Measurements from ENCODE around the gene ADCY3.

ADCY3 gene

DNA sequence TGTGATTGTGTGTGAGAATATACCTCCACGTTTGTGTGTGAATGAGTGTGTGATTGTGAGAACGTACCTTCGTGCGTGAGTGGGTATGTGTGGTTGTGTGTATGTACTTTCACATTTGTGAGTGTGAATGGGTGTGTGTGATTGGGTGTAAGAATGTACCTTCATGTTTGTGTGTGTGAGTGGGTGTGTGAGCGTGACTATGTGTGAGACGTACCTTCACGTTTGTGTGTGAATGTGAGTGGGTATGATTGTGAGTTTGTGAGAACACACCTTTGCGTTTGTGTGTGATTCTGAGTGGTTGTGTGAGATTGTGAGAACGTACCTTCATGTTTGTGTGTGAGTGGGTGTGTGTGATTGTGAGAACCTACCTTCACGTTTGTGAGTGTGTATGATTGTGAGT, 5.8 kb upstream of the ADCY3 start:
- no peak for DNase-seq (ENCODE audit: low spot score)

DNA sequence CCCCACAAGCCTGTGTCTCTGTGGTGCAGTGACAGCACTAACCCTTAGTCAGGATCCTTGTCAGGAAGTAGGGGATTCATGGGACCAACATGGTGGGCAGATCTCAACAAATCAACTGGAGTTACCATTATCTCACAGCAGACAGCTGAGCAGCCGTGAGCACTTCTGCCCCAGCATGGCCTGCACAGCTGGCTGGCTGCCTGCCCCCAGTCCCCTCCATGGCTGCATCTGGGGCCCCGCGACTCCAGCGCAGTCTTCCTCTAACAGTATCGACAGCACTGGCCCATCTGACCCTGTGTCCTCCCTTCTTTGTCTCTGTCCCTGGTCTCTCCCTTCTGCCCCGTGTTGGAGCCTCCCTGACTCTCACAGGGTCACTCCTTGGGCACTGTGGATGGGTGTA, 4.7 kb upstream of the ADCY3 start:
- DNase-seq (ENCODE audit: low spot score): no peak

DNA sequence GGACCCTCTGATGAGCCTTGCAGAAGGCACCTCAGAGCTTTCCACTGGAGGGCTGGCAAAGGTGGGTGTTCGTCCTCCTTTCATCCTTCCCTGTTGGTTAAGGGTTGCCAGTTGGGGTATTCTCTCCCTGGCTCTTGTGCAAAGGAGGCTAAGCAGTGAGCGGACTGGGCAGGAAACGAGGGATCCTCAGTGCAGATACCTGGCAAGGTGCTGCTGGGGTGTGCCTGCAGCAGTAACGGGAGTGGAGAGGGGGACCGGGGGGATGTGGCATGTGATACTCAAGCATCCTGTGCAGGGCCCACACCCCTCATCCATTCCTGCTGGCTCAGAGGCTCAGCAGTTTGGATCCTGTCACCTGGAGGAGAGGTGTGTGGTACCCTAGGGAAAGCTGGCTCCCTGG, 4.2 kb upstream of the ADCY3 start:
- DNase-seq (ENCODE audit: low spot score): no peak

DNA sequence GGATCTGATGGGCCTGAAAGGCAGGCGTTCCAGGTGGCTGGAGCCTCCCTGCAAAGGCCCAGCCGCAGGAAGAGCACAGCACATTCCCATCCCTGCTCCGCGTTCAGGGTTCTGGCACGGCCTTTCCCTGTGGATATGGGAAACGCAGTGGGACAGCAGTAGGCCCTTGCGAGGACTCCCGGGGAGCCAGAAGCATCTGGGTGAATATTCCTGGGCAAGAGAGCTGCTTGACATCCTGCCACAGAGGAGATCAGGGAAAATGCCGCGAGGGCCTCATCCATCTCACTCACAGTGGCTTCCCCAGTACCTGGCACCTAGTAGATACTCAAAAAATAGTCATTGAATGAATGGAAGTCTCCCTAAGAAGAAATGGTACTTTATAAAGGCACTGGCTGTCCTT, 3.1 kb upstream of the ADCY3 start:
- no peak for DNase-seq (ENCODE audit: low spot score)

DNA sequence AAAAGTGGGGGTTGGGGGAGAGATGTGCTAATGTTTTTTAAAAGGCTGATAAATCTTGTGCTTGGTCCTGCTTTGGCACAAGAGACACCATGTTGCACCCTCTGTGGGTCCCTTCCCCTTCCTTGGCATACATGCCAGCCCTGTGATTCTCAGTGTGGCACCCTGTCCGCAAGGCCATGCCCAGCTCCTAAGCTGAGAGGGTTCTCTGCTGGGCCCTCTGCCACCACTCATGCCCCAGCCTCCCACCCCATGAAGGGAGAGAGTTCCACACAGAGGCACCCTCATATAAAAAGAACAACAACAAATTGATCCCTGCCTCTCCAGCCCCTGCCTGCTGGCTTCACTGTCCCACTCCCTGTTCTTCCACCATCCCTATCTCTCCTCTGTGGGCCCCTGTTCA, 2.5 kb upstream of the ADCY3 start:
- DNase-seq (ENCODE audit: low spot score): no peak

DNA sequence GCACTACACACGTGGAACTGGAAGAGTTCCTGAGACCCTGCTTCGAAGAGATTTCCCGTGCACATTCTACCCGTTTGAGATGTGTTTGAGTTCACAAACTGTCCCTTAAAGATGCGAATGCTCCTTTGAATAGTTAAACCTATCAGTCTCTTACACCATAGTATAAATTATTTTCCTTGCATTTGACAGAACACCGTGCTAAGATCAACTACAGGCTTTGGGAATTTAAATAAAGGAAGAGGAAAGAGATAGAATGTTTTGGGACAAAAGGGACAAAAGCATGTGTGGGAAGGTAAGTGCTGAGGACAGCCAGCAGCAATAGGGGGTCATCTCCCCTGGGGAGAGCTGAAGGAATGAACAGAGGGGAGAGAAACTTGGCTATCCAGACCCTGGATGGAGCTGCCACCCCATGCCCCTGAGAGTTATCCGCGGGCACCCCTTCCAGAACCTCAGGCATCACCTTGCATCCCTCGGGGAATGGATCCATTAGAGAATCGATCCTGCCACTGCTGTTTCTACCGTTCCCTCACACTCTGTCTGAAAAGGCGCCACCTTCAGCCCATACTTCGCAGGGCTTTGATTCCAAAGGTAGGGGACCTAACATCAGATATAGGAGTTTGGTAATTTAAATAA, 888 bp upstream of the ADCY3 start:
- DNase-seq (ENCODE audit: low spot score): no peak

DNA sequence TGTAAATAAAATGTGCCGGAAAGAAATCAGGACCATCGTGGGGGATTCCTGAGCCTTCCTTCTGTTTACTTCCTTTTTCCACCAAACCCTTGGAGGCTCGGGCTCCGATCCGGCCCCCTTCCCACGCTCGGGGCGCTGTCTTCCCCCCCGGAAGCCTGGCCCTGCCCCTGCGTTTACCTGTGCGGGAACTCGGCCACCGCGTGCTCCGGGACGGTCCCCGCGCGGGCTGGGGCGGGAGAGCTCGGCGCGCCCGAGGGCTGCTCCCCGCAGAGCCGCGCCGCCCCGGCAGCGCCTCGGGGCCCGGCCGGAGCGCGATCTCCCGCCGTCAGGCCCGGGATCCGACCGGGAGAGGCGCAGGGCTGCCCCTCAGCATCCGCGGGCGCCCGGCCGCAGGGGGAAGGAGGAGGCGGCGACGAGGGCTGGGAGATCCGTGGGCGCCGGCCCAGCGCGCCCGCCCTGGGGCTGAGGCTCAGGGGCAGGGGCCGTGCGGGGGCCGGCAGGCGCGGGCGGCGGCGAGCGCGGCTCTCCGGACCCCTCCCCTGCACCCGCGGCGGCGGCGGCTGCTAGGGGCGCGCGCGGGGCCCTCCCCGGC, 435 bp downstream of the ADCY3 start:
- peak; percentile 76 for DNase-seq (ENCODE audit: low spot score)

DNA sequence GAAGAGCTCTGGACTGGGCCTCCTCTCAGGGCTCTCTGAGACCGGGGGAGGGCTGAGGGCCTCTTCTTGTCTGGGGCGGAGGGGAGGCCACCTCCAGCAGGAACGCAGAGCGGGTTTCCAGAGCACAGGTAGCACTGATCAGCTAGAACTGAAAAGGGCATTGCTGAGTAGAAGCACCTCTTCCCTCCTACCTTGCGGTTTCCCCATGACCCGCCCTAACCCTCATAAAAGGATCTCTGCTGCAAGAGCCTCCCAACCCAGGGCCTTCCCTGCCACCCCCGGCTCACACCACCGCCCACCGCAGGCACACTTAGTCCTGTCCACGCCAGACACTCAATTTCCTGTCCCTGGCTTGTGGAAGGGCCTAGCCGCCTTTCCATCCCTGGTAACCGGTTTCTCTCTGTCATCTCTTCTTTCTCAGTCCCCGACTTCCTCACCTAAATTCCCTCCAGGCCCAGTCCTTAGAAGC, 966 bp downstream of the ADCY3 start:
- DNase-seq (ENCODE audit: low spot score): peak; percentile 56

DNA sequence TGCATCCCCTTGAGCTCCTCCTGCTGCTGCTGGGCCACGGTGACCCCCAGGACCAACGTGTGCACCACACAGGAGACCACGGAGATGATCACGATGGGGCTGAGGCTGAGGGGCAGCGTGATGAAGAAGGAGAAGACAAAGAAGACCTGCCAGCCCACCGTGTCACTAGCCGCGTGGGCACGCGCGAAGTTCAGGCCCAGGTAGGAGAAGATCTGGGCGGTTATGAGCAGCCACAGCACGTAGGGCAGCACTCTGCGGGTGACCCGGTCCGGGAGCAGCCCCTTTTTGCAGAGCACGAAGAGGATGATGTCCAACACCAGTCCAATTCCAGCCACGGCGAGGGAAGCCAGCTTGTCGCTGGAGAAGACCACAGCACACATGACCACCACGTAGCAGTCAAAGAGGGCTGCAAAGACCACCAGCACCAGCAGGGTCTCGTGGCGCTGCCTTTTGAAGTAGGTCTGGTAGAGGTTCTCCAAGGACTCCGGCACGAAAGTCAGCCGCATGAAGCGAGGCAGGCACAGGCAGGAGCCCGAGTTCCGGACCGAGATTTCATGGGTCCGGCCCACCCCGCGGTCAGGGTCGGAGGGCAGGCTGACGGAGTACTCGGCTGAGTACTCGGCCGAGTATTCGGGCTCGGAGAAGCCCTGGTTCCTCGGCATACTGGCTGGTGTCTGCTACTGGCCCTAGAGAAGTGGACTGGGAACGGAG, 1.6 kb downstream of the ADCY3 start:
- DNase-seq (ENCODE audit: low spot score): no peak

DNA sequence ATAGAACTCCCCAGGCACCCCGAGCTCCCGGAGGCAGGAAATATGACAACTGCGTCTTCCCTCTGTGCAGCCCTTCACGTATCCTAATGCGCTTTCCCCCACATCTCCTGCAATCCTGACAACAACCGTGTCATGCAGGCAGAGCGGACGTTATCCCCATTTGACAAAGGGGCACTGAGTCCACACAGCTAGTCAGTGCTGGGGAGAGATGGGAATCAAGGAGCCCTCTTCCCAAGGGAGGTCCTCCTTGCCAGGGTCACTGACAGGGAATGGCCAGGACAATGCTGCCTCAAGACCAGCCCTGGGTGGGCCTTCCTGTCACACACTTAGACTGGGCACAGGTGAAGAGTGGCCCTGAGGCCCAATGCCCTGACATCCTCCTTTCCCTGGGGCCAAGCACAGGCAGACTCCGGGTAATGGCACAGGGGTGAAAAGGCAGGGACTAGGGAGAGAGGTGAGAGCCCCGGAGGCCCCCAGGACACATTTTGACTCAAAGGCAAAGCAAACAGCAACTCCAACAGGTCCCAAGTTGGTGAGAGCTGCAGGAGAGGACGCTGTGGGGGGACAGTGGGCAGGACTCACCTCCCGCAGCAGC, 2.2 kb downstream of the ADCY3 start:
- DNase-seq (ENCODE audit: low spot score): no peak

DNA sequence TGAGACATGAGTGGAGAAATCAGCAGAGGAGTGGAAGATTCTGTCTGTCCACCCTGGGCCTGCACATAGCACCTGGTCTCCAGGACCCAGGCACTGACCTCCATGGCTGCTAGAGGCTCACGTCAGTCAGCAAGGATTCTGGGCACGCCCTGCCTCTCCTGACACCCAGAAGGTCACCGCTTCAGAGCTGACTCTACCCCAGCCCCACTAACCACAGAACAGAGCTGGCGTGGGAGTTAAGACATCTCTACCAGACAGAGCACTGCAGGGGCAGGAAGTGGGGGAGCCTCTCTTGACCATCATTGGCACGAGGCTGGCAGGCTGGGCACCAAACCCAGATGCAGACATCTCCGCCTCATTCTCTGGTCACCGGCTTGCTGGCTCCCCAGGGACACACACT, 3.0 kb downstream of the ADCY3 start:
- no peak for DNase-seq (ENCODE audit: low spot score)

DNA sequence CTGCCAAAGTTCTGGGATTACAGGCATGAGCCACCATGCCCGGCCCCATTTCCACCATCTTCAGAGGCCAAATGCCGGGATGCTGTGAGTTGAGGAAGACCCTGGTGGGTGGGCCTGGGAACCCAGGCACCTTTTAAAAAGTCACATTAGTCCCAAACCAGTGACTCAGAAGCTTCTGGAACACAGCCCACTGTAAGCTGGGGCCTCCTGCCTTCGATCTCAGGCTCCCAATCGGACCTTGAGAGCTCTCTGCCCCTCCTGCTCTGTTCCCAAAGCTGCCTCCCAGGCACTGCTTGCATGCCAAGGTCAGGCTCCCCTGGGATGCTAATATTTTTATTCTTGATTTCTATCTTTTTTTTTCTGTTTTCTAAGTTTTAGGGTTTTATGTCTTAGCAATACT, 4.2 kb downstream of the ADCY3 start:
- DNase-seq (ENCODE audit: low spot score): no peak

DNA sequence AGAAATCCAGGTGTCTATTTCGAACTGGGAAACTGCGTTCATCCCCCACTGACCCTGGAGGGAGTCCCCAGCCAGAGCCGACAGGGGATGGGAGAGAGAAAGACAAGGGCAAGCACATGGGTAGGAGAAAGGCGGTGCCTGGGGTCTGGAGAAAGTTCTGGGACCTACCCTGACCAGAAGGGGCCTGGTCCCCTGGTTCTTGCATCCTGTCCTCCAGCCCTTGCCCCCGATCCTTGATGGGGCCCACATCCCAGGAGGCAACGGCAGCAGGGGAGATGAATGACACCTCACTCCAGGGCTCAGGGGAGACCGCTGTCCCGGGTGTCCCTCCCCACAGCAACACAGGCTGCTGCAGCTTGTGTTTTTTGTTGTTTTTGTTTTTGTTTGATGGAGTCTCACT, 4.9 kb downstream of the ADCY3 start:
- peak; percentile 4 for DNase-seq (ENCODE audit: low spot score)

DNA sequence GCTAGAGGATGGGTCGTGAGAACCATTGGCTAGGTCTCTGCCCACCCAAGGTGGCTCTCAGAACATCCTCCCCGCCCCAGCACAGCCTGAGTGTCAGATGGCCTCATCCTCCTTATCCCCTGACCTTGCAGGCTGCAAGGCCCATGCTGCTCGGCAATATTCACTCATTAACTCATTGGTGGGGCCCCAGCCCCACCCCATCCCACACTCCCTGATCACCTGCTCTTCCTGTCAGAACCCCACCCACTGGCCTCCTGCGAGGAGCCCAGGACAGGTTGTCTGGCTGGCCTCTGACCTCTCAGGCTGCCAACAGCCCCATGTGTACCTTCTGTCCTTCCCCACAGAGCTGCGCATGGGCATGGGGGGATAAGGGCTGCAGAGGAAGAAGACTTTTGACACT, 5.3 kb downstream of the ADCY3 start:
- peak; percentile 4 for DNase-seq (ENCODE audit: low spot score)

DNA sequence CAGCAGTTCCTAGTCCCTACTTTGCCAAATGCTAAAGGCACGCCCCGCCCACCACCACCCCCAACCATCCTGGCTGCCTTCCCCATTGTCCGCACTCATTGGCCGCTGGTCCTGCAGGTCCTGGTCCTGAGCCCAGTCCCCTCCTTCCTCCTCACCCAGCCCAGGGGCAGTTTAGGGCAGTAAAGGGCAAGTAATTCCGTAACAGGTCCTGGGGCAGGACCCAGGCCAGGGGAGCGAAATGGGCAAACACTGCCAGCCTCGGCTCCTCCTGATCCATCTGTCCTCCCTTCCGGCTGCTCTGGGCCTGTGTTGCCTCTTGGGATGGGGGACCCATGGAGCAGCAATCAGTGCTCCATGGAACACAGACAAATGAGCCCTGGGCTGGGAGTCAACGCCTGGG, 6.1 kb downstream of the ADCY3 start:
- DNase-seq (ENCODE audit: low spot score): peak; percentile 2

DNA sequence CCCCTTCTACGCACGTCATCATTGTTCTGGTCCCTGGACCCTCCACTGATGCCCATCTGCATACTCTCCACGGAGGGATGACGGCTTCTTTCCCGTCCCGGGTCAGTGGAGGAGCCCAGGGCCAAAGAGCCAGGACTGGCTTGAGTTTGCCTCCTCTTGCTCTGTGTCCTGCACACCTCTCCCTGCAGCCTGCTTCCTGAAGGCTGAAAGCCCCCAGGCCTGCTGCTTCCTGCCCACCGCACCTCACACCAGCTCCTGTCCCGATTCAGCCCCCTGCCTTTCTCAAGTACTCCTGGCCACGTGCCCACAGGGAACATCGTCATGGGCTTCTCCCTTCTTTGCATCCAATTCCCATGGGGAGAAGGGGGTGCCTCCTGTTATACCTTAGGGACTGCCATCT, 7.1 kb downstream of the ADCY3 start:
- DNase-seq (ENCODE audit: low spot score): no peak

DNA sequence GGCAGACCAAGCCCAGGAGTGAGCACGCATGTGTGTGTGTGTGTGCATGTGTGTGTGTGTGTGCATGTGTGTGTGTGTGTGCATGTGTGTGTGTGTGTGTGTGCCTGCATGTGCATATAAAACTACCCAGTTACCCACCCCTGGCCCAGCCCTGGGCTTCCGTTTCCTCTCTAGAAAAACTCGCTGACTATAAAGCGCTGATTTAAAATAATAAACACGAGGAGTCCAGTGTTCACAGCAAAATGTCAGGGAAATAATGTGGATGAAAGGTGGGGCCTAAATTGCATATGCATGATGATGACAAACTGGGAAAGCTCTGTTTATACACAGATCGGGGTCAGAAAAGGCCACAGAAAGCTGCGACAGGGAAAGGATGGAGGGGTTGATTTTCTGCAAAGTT, 7.5 kb downstream of the ADCY3 start:
- no peak for DNase-seq (ENCODE audit: low spot score)

DNA sequence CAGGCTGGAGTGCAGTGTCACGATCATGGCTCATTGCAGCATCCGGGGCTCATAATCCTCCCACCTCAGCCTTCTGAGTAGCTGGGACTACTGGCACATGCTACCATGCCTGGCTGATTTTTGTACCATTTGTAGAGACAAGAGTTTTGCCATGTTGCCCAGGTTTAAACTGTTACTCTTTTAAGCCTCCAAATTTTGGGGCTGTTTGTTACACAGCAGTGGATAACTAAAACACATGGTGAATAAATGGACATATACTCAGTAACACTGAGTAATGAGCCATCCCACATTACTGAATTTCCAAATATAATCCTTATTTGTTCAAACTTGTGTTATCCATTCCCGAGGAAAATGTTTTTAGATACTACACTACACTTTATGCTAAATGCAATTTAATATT, 9.8 kb downstream of the ADCY3 start:
- no peak for DNase-seq (ENCODE audit: low spot score)

DNA sequence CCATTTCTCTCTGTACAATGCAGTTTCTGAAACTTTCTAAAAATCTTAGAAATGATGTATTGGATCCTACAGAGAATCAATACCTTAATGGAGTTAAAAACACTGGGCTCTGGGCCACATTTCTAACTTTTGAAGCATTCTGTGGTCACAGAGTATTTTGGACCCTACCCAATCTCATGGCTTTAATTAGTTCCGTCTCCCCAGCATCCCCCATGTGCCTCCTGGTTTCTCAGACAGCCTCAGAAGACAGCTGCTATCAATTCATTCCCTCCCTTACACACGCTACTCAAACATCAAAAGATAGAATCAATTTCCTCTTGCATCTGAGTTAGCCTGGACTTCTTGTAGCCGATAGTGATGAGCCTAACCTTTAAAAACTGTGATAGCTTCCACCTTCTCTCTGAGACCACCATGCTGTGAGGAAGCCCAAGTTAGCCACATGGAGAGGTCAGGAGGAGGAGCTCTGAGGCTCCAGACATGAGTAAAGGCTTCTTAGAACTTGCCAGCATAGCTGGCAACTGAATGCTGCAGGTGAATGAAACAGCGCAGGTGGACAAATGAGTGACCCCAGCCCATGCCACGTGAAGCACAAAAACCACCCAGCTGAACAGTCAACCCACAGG, 10.4 kb downstream of the ADCY3 start:
- DNase-seq (ENCODE audit: low spot score): peak; percentile 60

DNA sequence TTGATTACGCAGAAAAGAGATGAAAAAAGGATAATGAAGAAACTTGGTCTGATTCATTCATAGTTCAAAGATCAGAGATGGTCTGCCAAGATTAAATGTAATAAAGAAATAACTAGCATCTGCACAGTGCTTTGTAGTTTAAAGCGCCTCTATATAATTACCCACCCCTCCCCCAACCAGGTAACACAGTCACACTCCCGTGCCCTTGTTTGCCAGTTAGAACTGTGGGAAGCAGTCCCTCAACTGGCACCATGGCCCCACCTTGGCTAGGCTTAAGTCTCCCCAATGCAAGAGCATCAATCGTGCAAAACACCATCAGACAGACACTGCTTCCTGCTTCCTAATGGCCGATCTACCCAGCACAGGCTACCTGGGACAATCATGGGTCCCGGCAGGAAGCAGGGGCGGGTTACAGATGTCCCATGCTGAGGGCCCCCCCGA, 11.6 kb downstream of the ADCY3 start:
- no peak for DNase-seq (ENCODE audit: low spot score)

DNA sequence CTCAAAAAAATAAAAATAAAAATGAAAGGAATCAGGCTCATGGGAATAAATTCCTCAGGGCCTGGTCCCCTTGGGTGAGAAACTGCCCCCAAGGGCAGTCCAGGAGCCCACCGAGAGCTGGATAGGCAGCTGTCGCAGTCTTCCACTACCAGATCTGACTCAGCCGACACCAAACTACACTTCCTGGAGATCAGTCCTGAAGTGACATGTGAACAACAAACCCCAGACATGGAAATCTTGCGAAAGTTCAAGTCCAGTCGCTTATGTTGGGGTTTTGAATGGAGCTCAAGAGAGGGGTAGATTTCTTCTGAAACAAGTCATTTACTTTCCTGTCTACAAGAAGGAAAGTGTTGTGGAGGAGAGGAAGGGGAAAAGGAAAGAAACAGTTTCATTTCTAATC, 12.9 kb downstream of the ADCY3 start:
- no peak for DNase-seq (ENCODE audit: low spot score)

DNA sequence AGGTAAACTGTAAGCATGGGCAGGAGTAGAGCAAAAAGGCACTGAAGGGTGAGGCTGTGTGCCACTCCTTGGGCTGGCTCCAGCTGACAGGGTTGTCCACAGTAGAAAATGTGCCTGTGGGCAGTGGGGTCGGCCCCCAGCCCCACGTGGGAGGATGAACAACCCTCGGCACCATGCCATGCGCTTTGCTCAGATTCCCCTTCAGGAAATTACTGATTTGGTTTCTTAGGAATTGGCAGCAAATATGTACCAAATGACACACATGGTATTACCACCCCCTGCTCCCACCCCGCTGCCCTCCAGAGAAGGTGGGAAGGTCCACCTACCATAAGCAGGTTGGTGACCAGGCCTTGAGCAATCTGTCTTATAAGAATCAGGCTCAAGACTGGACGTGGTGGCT, 13.6 kb downstream of the ADCY3 start:
- no peak for DNase-seq (ENCODE audit: low spot score)
